Measurements from ENCODE around the gene TMEM98. TPM values are rescaled to one million over a fixed set of nuclear protein-coding genes. Genes with fewer than 3 reads are reported as not detected.
"Not testable (repeated sequence)": the region's sequence is repeated elsewhere in the genome, so short reads cannot be mapped to it uniquely, and the experiment has no call there.

The TMEM98 gene
- total and polyA plus RNA-seq, 2 of the 4 experiments (the other 2 are of a cell fraction): 173 to 195 TPM

- Histone ChIP-seq H3K23ac (ENCODE audit: low read depth, low read length) (no peak overlapping the region), H2BK20ac (ENCODE audit: low read depth, low read length) (no peak overlapping the region), H2AFZ (replicated peaks; ENCODE audit: low read length, poor library complexity) (no peak overlapping the region), H2BK15ac (ENCODE audit: low read depth, low read length) (no peak overlapping the region), H3K56ac (ENCODE audit: extremely low read depth, insufficient read depth, low read length) (no peak overlapping the region), H3K79me1 (ENCODE audit: low read depth in 1 of 2, low read length in 2 of 2) (no peaks in the 10 kb centered on the region), H3K18ac (ENCODE audit: low read depth, low read length) (no peak overlapping the region), H3K4ac (ENCODE audit: low read depth, low read length) (no peak overlapping the region), H4K5ac (ENCODE audit: low read depth, low read length) (no peak overlapping the region), H4K8ac (ENCODE audit: low read depth in 2 of 2, low read length in 2 of 2) (no peak overlapping the region), H2AK5ac (ENCODE audit: low read depth, low read length) (no peak overlapping the region), H3K9ac (ENCODE audit: low read depth, low read length) (no peak overlapping the region), H3K36me3 (ENCODE audit: control insufficient read depth, insufficient read depth, low read length) (no peaks in the 10 kb centered on the region), H3K4me2 (ENCODE audit: low read depth, low read length) (no peak overlapping the region), H3K9me3 (ENCODE audit: control insufficient read depth, insufficient read depth, low read length) (no peaks in the 10 kb centered on the region), H2AK9ac (replicated peaks; ENCODE audit: low read depth, low read length, poor library complexity) (no peak overlapping the region), H4K20me1 (ENCODE audit: insufficient read depth, low read length) (no peaks in the 10 kb centered on the region), H3K27ac (ENCODE audit: insufficient read depth, low read length) (no peak overlapping the region), H3K27me3 (ENCODE audit: control insufficient read depth, insufficient read depth, low read length) (no peaks in the 10 kb centered on the region), H3K4me3 (ENCODE audit: insufficient read depth, low read depth, low read length) (no peak overlapping the region), H3K9me1 (ENCODE audit: insufficient read depth, low read length) (no peaks in the 10 kb centered on the region), H3K14ac (replicated peaks; ENCODE audit: low read depth, low read length) (no peak overlapping the region; the same call in 1 of the 2 replicates), H3K4me1 (ENCODE audit: control insufficient read depth, insufficient read depth, low read length) (no peaks in the 10 kb centered on the region), H4K91ac (ENCODE audit: insufficient read depth, low read depth, low read length) (no peak overlapping the region), H2BK5ac (ENCODE audit: low read depth, low read length, poor library complexity, severe bottlenecking) (no peak overlapping the region), H2BK120ac (ENCODE audit: low read depth, low read length) (no peak overlapping the region)
- WGBS, 2 experiments (ENCODE audit: extremely low coverage in 2 of 2, insufficient read length in 1 of 2): no CpG with 5 or more reads among the region's 4 CpGs
- POLR2A ChIA-PET (ENCODE audit: unreplicated experiment): no interaction called here
- CTCF ChIA-PET: no interaction called here
- in situ Hi-C loops (cut with MboI; ENCODE audit: low sequenced_read_pairs): no loop called here
- ATAC-seq (ENCODE audit: low read depth) (no peak), DNase-seq (peak; percentile 32)
- intact Hi-C loops (cut with micrococcal nuclease): no loop called here
- TF ChIP-seq POLR2A (IDR thresholded peaks at IDR 0.05; ENCODE audit: low read depth, low read length) (no peak), ELK1 (IDR thresholded peaks at IDR 0.05; ENCODE audit: borderline replicate concordance, low read depth, low read length) (no peak), FOS (IDR thresholded peaks at IDR 0.05; ENCODE audit: low read depth, low read length) (no peak), RFX5 (IDR thresholded peaks at IDR 0.05; ENCODE audit: low read depth, low read length) (no peak), SMC3 (IDR thresholded peaks at IDR 0.05; ENCODE audit: low read depth, low read length) (no peak), NFE2L2 (IDR thresholded peaks at IDR 0.05; ENCODE audit: low read depth, low read length) (no peak), MXI1 (IDR thresholded peaks at IDR 0.05; ENCODE audit: borderline replicate concordance, low read depth, low read length) (no peak), CEBPB (IDR thresholded peaks at IDR 0.05; ENCODE audit: low read depth, low read length) (no peak), MAZ (IDR thresholded peaks at IDR 0.05; ENCODE audit: borderline replicate concordance, low read depth, low read length) (no peak)
- BruUV-seq (replicated peaks): no TSS peak
- dilution Hi-C loops (cut with HindIII; ENCODE audit: low sequenced_read_pairs, unreplicated experiment): no loop called here
Measured at GRCh38 chr17:32882734-32883133, 45.2 kb upstream of the TMEM98 start.

- H3K9me1 ChIP-seq (ENCODE audit: insufficient read depth, low read length); BruUV-seq (replicated peaks); H2BK120ac ChIP-seq (ENCODE audit: low read depth, low read length); H3K9ac ChIP-seq (ENCODE audit: low read depth, low read length); H3K4me2 ChIP-seq (ENCODE audit: low read depth, low read length); H4K20me1 ChIP-seq (ENCODE audit: insufficient read depth, low read length); in situ Hi-C loops (cut with MboI; ENCODE audit: low sequenced_read_pairs); H3K27ac ChIP-seq (ENCODE audit: insufficient read depth, low read length); H3K14ac ChIP-seq (replicated peaks; ENCODE audit: low read depth, low read length); H3K23ac ChIP-seq (ENCODE audit: low read depth, low read length); H2AFZ ChIP-seq (replicated peaks; ENCODE audit: low read length, poor library complexity); H3K56ac ChIP-seq (ENCODE audit: extremely low read depth, insufficient read depth, low read length); H3K79me1 ChIP-seq (ENCODE audit: low read depth in 1 of 2, low read length in 2 of 2); ATAC-seq (ENCODE audit: low read depth); H4K5ac ChIP-seq (ENCODE audit: low read depth, low read length); H2AK9ac ChIP-seq (replicated peaks; ENCODE audit: low read depth, low read length, poor library complexity); DNase-seq; intact Hi-C loops (cut with micrococcal nuclease); H3K36me3 ChIP-seq (ENCODE audit: control insufficient read depth, insufficient read depth, low read length); dilution Hi-C loops (cut with HindIII; ENCODE audit: low sequenced_read_pairs, unreplicated experiment); H2BK20ac ChIP-seq (ENCODE audit: low read depth, low read length); H2AK5ac ChIP-seq (ENCODE audit: low read depth, low read length); H3K9me3 ChIP-seq (ENCODE audit: control insufficient read depth, insufficient read depth, low read length); H3K4me3 ChIP-seq (ENCODE audit: insufficient read depth, low read depth, low read length); H2BK15ac ChIP-seq (ENCODE audit: low read depth, low read length); H4K91ac ChIP-seq (ENCODE audit: insufficient read depth, low read depth, low read length); H3K18ac ChIP-seq (ENCODE audit: low read depth, low read length); H2BK5ac ChIP-seq (ENCODE audit: low read depth, low read length, poor library complexity, severe bottlenecking); H3K27me3 ChIP-seq (ENCODE audit: control insufficient read depth, insufficient read depth, low read length); H3K4ac ChIP-seq (ENCODE audit: low read depth, low read length); POLR2A ChIA-PET (ENCODE audit: unreplicated experiment); H4K8ac ChIP-seq (ENCODE audit: low read depth in 2 of 2, low read length in 2 of 2); H3K4me1 ChIP-seq (ENCODE audit: control insufficient read depth, insufficient read depth, low read length): not testable (repeated sequence)
- CTCF ChIA-PET: interaction anchor here (2.3 kb wide), 1 partner anchor 10 kb away, joined by 15 read pairs; the partner anchor contains the start of gene MYO1D
- WGBS, 2 experiments (ENCODE audit: extremely low coverage in 2 of 2, insufficient read length in 1 of 2): no CpG with 5 or more reads among the region's 16 CpGs
Measured at GRCh38 chr17:32886951-32887350, 41.0 kb upstream of the TMEM98 start.

Measured in IMR-90 (cell line).